ENCODE data around the gene SFRP5. TPM values are rescaled to one million over a fixed set of nuclear protein-coding genes. Genes with fewer than 3 reads are reported as not detected.

Gene SFRP5
- total RNA-seq, 4 donors from 2014 or later, result 0.24 to 59.1 TPM; not detected in 2

GRCh38 chr10:97779492-97779891 is 7.7 kb upstream of the SFRP5 start:
- H3K27me3 ChIP-seq, result no peaks in the 10 kb centered on the region
- no peak overlapping the region for H3K27ac ChIP-seq

GRCh38 chr10:97778452-97779302 is 6.9 kb upstream of the SFRP5 start:
- no peaks in the 10 kb centered on the region for H3K27me3 ChIP-seq

More at GRCh38 chr10:97779492-97779891, 7.7 kb upstream of the SFRP5 start:
- Histone ChIP-seq H3K4me1 (no peaks in the 10 kb centered on the region), H3K36me3 (no peaks in the 10 kb centered on the region), H3K9me3 (no peaks in the 10 kb centered on the region), H3K4me3 (no peak overlapping the region)
- intact Hi-C loops (cut with DNase I; ENCODE audit: low total_unique reads), result no loop called here
- no peak for TF ChIP-seq CTCF (IDR thresholded peaks at IDR 0.05)
- DNase-seq, result no peak

GRCh38 chr10:97777143-97777542 is 5.3 kb upstream of the SFRP5 start:
- H3K4me3 ChIP-seq, result no peak overlapping the region
- TF ChIP-seq POLR2A (IDR thresholded peaks at IDR 0.05), result no peak
- TF ChIP-seq CTCF (IDR thresholded peaks at IDR 0.05), result no peak
- DNase-seq, result no peak
- H3K27ac ChIP-seq, result no peak overlapping the region
- intact Hi-C loops (cut with DNase I; ENCODE audit: low total_unique reads), result no loop called here
- H3K27me3 ChIP-seq, result no peaks in the 10 kb centered on the region
- H3K36me3 ChIP-seq, result no peaks in the 10 kb centered on the region
- no peaks in the 10 kb centered on the region for H3K9me3 ChIP-seq
- H3K4me1 ChIP-seq, result no peaks in the 10 kb centered on the region

More at GRCh38 chr10:97778452-97779302, 6.9 kb upstream of the SFRP5 start:
- DNase-seq, result no peak
- intact Hi-C loops (cut with DNase I; ENCODE audit: low total_unique reads), result no loop called here
- Histone ChIP-seq H3K27ac (no peak overlapping the region), H3K4me1 (no peaks in the 10 kb centered on the region), H3K9me3 (no peaks in the 10 kb centered on the region), H3K36me3 (no peaks in the 10 kb centered on the region), H3K4me3 (no peak overlapping the region)
- TF ChIP-seq POLR2A (IDR thresholded peaks at IDR 0.05) (no peak), CTCF (IDR thresholded peaks at IDR 0.05) (no peak)

GRCh38 chr10:97774811-97775294 is 3.1 kb upstream of the SFRP5 start:
- intact Hi-C loops (cut with DNase I; ENCODE audit: low total_unique reads), result no loop called here
- Histone ChIP-seq H3K4me1 (peaks cover 0 to 3% of the 10 kb centered on the region in 2 donors), H3K27me3 (peaks cover 0 to 6% of the 10 kb centered on the region in 2 donors), H3K27ac (no peak overlapping the region), H3K9me3 (no peaks in the 10 kb centered on the region), H3K4me3 (no peak overlapping the region), H3K36me3 (no peaks in the 10 kb centered on the region)
- TF ChIP-seq CTCF (IDR thresholded peaks at IDR 0.05), result no peak
- TF ChIP-seq POLR2A (IDR thresholded peaks at IDR 0.05), result no peak
- DNase-seq, result no peak

GRCh38 chr10:97773096-97773495 is 1.3 kb upstream of the SFRP5 start:
- peaks cover 0 to 6% of the 10 kb centered on the region in 2 donors for H3K27me3 ChIP-seq
- no peak overlapping the region for H3K27ac ChIP-seq
- H3K4me3 ChIP-seq, result no peak overlapping the region
- peaks cover 0 to 3% of the 10 kb centered on the region in 2 donors for H3K4me1 ChIP-seq
- intact Hi-C loops (cut with DNase I; ENCODE audit: low total_unique reads), result no loop called here
- no peak for TF ChIP-seq POLR2A (IDR thresholded peaks at IDR 0.05)
- TF ChIP-seq CTCF (IDR thresholded peaks at IDR 0.05), result no peak
- no peaks in the 10 kb centered on the region for H3K36me3 ChIP-seq
- H3K9me3 ChIP-seq, result no peaks in the 10 kb centered on the region
- no peak for DNase-seq

All from uterus (tissue), 4 donors.